ENCODE results near the gene UCHL5. TPM values are rescaled to one million over a fixed set of nuclear protein-coding genes. Genes with fewer than 3 reads are reported as not detected.

The UCHL5 gene
- total and polyA plus RNA-seq, 2 donors (not counting 3 experiments of a cell fraction or from before 2014, with no cell fraction given) = 9.8 to 45.6 TPM

DNA sequence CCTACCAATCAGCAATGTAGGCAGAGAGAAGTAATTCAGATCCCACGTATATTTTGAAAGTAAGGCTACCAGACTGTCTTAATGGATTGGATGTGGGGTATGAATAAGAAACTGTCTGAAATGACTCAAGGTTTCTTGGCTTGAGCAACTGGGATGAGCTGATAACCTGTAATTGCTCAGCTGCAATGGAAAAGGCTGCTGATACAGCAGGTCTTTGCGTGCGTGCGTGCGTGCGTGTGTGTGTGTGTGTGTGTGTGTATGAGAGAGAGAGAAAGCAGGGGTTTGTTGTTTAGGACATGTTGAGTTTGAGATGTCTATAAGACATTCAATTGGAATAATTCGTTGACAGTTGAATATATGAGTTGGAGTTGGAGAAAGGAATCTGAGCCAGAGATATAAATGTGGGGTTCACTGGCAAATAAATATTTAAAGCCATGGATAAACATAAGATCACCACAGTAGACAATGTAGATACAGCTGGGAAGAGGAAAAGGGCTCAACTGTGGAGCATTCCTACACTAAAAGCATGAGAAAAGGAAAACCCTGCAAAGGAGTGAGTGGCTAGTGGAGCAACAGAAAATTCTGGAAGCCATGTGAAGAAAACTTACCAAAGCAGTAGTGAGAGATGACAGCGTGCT lies 72.9 kb downstream of the UCHL5 start:
- Histone ChIP-seq H3K79me2 (ENCODE audit: control insufficient read depth, insufficient read depth, low read length) (no peaks in the 10 kb centered on the region), H2AFZ (ENCODE audit: low read depth, low read length) (no peak overlapping the region), H3K27me3 (ENCODE audit: control insufficient read depth in 2 of 2, insufficient read depth in 2 of 2, low read length in 2 of 2) (no peaks in the 10 kb centered on the region), H3K4me3 (replicated peaks in 1 of 3; ENCODE audit: insufficient read depth in 1 of 3, low read depth in 1 of 3, low read length in 3 of 3) (no peak overlapping the region), H3K27ac (ENCODE audit: insufficient read depth, low read depth, low read length) (no peak overlapping the region), H3K9me1 (replicated peaks; ENCODE audit: control insufficient read depth, extremely low read depth, insufficient read depth, low read length) (no peaks in the 10 kb centered on the region), H3K9ac (replicated peaks; ENCODE audit: extremely low read depth, insufficient read depth, low read length) (no peak overlapping the region), H3K4me1 (ENCODE audit: control insufficient read depth, extremely low read depth, insufficient read depth, low read length) (no peaks in the 10 kb centered on the region), H3K4me2 (ENCODE audit: insufficient read depth, low read length) (no peak overlapping the region), H3K36me3 (ENCODE audit: control insufficient read depth in 2 of 2, extremely low read depth in 1 of 2, insufficient read depth in 2 of 2, low read length in 2 of 2) (no peaks in the 10 kb centered on the region), H3K9me3 (replicated peaks; ENCODE audit: control insufficient read depth, insufficient read depth, low read length) (no peaks in the 10 kb centered on the region), H4K20me1 (replicated peaks; ENCODE audit: control insufficient read depth, extremely low read depth, insufficient read depth, low read length) (no peaks in the 10 kb centered on the region)
- ChIA-PET POLR2A (no interaction called here), CTCF (no interaction called here)
- no peak for DNase-seq (ENCODE audit: low read depth, low spot score)
- BruUV-seq (replicated peaks) = no TSS peak
- intact Hi-C loops (cut with micrococcal nuclease) = no loop called here
- dilution Hi-C loops (cut with MboI; ENCODE audit: extremely low pct_ligation_motif_present, low sequenced_read_pairs) = no loop called here
- no peak for TF ChIP-seq JUN (IDR thresholded peaks at IDR 0.05; ENCODE audit: borderline replicate concordance, insufficient read depth, insufficient read length, low read depth)
- no peak for TF ChIP-seq EZH2 (IDR thresholded peaks at IDR 0.05; ENCODE audit: borderline replicate concordance, low read depth, low read length, severe bottlenecking)
- no peak for TF ChIP-seq GATA2 (IDR thresholded peaks at IDR 0.05; ENCODE audit: insufficient read depth, insufficient read length, low read depth, low read length)
- TF ChIP-seq FOS (IDR thresholded peaks at IDR 0.05; ENCODE audit: borderline replicate concordance, insufficient read depth, low read length) = no peak
- TF ChIP-seq, protein P1, sequence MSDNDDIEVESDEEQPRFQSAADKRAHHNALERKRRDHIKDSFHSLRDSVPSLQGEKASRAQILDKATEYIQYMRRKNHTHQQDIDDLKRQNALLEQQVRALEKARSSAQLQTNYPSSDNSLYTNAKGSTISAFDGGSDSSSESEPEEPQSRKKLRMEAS (IDR thresholded peaks at IDR 0.05; ENCODE audit: insufficient read depth, insufficient read length) = no peak
- no peak for FAIRE-seq

DNA sequence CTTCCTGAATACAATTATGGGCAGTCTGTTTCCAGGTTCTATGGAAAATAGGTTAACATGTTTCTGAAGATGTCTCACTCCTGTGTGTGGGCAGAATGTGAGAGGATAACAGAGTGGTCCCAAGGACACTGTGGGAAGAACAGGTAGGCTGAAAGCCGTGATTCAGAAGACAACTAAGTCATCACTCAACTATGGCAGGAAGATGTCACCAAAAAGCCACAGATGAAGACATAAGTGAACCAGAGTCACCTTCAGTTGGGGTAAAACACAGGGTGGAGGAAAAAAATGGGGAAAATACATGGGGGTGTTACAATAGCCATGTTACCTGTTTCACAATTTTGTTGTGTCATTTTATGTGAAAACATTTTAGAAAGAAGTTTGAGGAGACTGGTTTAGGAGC lies 75.1 kb downstream of the UCHL5 start:
- dilution Hi-C loops (cut with MboI; ENCODE audit: extremely low pct_ligation_motif_present, low sequenced_read_pairs) = no loop called here
- ChIA-PET POLR2A (no interaction called here), CTCF (interaction anchor here (1.1 to 1.4 kb wide), 2 partner anchors 8 to 35 kb away, joined by 3 read pairs; no protein-coding TSS in a partner anchor)
- Histone ChIP-seq H3K9ac (replicated peaks; ENCODE audit: extremely low read depth, insufficient read depth, low read length) (no peak overlapping the region), H3K4me3 (replicated peaks in 1 of 3; ENCODE audit: insufficient read depth in 1 of 3, low read depth in 1 of 3, low read length in 3 of 3) (no peak overlapping the region), H3K9me1 (replicated peaks; ENCODE audit: control insufficient read depth, extremely low read depth, insufficient read depth, low read length) (no peaks in the 10 kb centered on the region), H3K79me2 (ENCODE audit: control insufficient read depth, insufficient read depth, low read length) (no peaks in the 10 kb centered on the region), H4K20me1 (replicated peaks; ENCODE audit: control insufficient read depth, extremely low read depth, insufficient read depth, low read length) (no peaks in the 10 kb centered on the region), H3K27ac (ENCODE audit: insufficient read depth, low read depth, low read length) (no peak overlapping the region), H2AFZ (ENCODE audit: low read depth, low read length) (no peak overlapping the region), H3K9me3 (replicated peaks; ENCODE audit: control insufficient read depth, insufficient read depth, low read length) (no peaks in the 10 kb centered on the region), H3K27me3 (ENCODE audit: control insufficient read depth in 2 of 2, insufficient read depth in 2 of 2, low read length in 2 of 2) (no peaks in the 10 kb centered on the region), H3K4me1 (ENCODE audit: control insufficient read depth, extremely low read depth, insufficient read depth, low read length) (no peaks in the 10 kb centered on the region), H3K4me2 (ENCODE audit: insufficient read depth, low read length) (no peak overlapping the region), H3K36me3 (ENCODE audit: control insufficient read depth in 2 of 2, extremely low read depth in 1 of 2, insufficient read depth in 2 of 2, low read length in 2 of 2) (no peaks in the 10 kb centered on the region)
- no TSS peak for BruUV-seq (replicated peaks)
- no peak for DNase-seq (ENCODE audit: low read depth, low spot score)
- TF ChIP-seq, protein P2, sequence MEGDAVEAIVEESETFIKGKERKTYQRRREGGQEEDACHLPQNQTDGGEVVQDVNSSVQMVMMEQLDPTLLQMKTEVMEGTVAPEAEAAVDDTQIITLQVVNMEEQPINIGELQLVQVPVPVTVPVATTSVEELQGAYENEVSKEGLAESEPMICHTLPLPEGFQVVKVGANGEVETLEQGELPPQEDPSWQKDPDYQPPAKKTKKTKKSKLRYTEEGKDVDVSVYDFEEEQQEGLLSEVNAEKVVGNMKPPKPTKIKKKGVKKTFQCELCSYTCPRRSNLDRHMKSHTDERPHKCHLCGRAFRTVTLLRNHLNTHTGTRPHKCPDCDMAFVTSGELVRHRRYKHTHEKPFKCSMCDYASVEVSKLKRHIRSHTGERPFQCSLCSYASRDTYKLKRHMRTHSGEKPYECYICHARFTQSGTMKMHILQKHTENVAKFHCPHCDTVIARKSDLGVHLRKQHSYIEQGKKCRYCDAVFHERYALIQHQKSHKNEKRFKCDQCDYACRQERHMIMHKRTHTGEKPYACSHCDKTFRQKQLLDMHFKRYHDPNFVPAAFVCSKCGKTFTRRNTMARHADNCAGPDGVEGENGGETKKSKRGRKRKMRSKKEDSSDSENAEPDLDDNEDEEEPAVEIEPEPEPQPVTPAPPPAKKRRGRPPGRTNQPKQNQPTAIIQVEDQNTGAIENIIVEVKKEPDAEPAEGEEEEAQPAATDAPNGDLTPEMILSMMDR (IDR thresholded peaks at IDR 0.05; ENCODE audit: extremely low read depth in 1 of 2, insufficient read depth in 1 of 2, low read depth in 1 of 2, low read length in 2 of 2) = no peak
- TF ChIP-seq, protein P1 (IDR thresholded peaks at IDR 0.05; ENCODE audit: insufficient read depth, insufficient read length) = no peak
- TF ChIP-seq GATA2 (IDR thresholded peaks at IDR 0.05; ENCODE audit: insufficient read depth, insufficient read length, low read depth, low read length) (no peak), FOS (IDR thresholded peaks at IDR 0.05; ENCODE audit: borderline replicate concordance, insufficient read depth, low read length) (no peak), JUN (IDR thresholded peaks at IDR 0.05; ENCODE audit: borderline replicate concordance, insufficient read depth, insufficient read length, low read depth) (no peak), MYC (IDR thresholded peaks at IDR 0.05; ENCODE audit: low read depth, low read length) (no peak), POLR2A (IDR thresholded peaks at IDR 0.05; ENCODE audit: low read depth, low read length) (no peak)
- no peak for FAIRE-seq
- intact Hi-C loops (cut with micrococcal nuclease) = no loop called here

Data from endothelial cell of umbilical vein (primary cell).